Left forelimb (tissue), 1 donor: Measurements from ENCODE around the gene KRCC1.
"Not testable (repeated sequence)": the region's sequence is repeated elsewhere in the genome, so short reads cannot be mapped to it uniquely, and the experiment has no call there.

Experiments used
- DNase-seq: peaks from one replicate; pipeline ENCODE4 v3.0.0-alpha.2; 2018; ENCODE audit warnings: low spot score

The KRCC1 gene

GRCh38 chr2:88077080-88077479 lies 21.5 kb upstream of the KRCC1 start:
- DNase-seq: peak; percentile 71

- no peak for DNase-seq
Observed at GRCh38 chr2:88074854-88075292, 19.3 kb upstream of the KRCC1 start.

- DNase-seq: no peak
Observed at GRCh38 chr2:88074150-88074549, 18.6 kb upstream of the KRCC1 start.

- DNase-seq: no peak
Observed at GRCh38 chr2:88071365-88071764, 15.8 kb upstream of the KRCC1 start.

GRCh38 chr2:88070055-88070454 lies 14.5 kb upstream of the KRCC1 start:
- DNase-seq: no peak

GRCh38 chr2:88069117-88069516 lies 13.5 kb upstream of the KRCC1 start:
- no peak for DNase-seq

- DNase-seq: no peak
Observed at GRCh38 chr2:88068044-88068443, 12.5 kb upstream of the KRCC1 start.

GRCh38 chr2:88067598-88067997 lies 12.0 kb upstream of the KRCC1 start, which contains the start of gene SMYD1:
SMYD1 (plus strand) TSS chr2:88067825; CDS start chr2:88067865, 40 bp downstream.
- no peak for DNase-seq

GRCh38 chr2:88067189-88067588 lies 11.6 kb upstream of the KRCC1 start:
- no peak for DNase-seq

- DNase-seq: no peak
Observed at GRCh38 chr2:88066543-88066942, 11.0 kb upstream of the KRCC1 start.

GRCh38 chr2:88061295-88061694 lies 5.7 kb upstream of the KRCC1 start:
- no peak for DNase-seq

- DNase-seq: no peak
Observed at GRCh38 chr2:88060907-88061275, 5.3 kb upstream of the KRCC1 start.

GRCh38 chr2:88059979-88060906 lies 4.7 kb upstream of the KRCC1 start:
- DNase-seq: no peak

GRCh38 chr2:88058191-88058590 lies 2.6 kb upstream of the KRCC1 start:
- DNase-seq: no peak

- DNase-seq: no peak
Observed at GRCh38 chr2:88057437-88057844, 1.9 kb upstream of the KRCC1 start.

- no peak for DNase-seq
Observed at GRCh38 chr2:88054782-88055370, 707 bp downstream of the KRCC1 start.

GRCh38 chr2:88053934-88054781 lies 1.4 kb downstream of the KRCC1 start:
- DNase-seq: no peak

- no peak for DNase-seq
Observed at GRCh38 chr2:88053296-88053695, 2.3 kb downstream of the KRCC1 start.

GRCh38 chr2:88051792-88052191 lies 3.8 kb downstream of the KRCC1 start:
- no peak for DNase-seq

GRCh38 chr2:88049622-88050021 lies 6.0 kb downstream of the KRCC1 start:
- DNase-seq: no peak

GRCh38 chr2:88048541-88048940 lies 7.0 kb downstream of the KRCC1 start:
- DNase-seq: no peak

GRCh38 chr2:88045561-88045960 lies 10.0 kb downstream of the KRCC1 start:
- DNase-seq: not testable (repeated sequence)
